GM23248 (cell line): ENCODE measurements around the gene FHOD3. TPM values are rescaled to one million over a fixed set of nuclear protein-coding genes. Genes with fewer than 3 reads are reported as not detected.

Experiments used
- DNase-seq: peaks from one replicate; pipeline ENCODE4 v3.0.0-alpha.2; 2015
- H2AFZ ChIP-seq: fragments of 200-600 bp; sonication (generic); 2 replicates; pipeline ENCODE4 v1.6.1; 2016; ENCODE audit warnings: antibody characterized with exemption
- H3F3A ChIP-seq: fragments of 200-600 bp; sonication (generic); 2 replicates; pipeline ENCODE4 v1.6.1; 2016; ENCODE audit warnings: mild to moderate bottlenecking, antibody characterized with exemption, mixed run types; ENCODE audit not compliant: insufficient read depth
- H3K27ac ChIP-seq: fragments of 200-600 bp; sonication (generic); 2 replicates; pipeline ENCODE4 v1.5.1; 2016; ENCODE audit warnings: mild to moderate bottlenecking
- H3K27me3 ChIP-seq: fragments of 200-600 bp; sonication (generic); replicated peaks from 2 replicates; pipeline ENCODE4 v1.6.1; 2016; ENCODE audit warnings: mild to moderate bottlenecking; ENCODE audit not compliant: insufficient read depth
- H3K36me3 ChIP-seq: fragments of 200-600 bp; sonication (generic); 2 replicates; pipeline ENCODE4 v1.6.1; 2016; ENCODE audit warnings: low read depth, mild to moderate bottlenecking
- H3K4me1 ChIP-seq: fragments of 200-600 bp; sonication (generic); 2 replicates; pipeline ENCODE4 v1.6.1; 2016; ENCODE audit warnings: mild to moderate bottlenecking; ENCODE audit not compliant: insufficient read depth
- H3K4me2 ChIP-seq: fragments of 200-600 bp; sonication (generic); one replicate; pipeline ENCODE4 v1.6.1; 2016; ENCODE audit warnings: mild to moderate bottlenecking; ENCODE audit not compliant: unreplicated experiment
- H3K4me3 ChIP-seq: fragments of 200-600 bp; sonication (generic); 2 replicates; pipeline ENCODE4 v1.5.1; 2016; ENCODE audit warnings: mild to moderate bottlenecking
- H3K79me2 ChIP-seq: fragments of 200-600 bp; sonication (generic); 2 replicates; pipeline ENCODE4 v1.6.1; 2016; ENCODE audit warnings: mild to moderate bottlenecking; ENCODE audit not compliant: insufficient read depth
- H3K9ac ChIP-seq: fragments of 200-600 bp; sonication (generic); 2 replicates; pipeline ENCODE4 v1.6.1; 2016; ENCODE audit warnings: mild to moderate bottlenecking
- H3K9me2 ChIP-seq: fragments of 200-600 bp; sonication (generic); 2 replicates; pipeline ENCODE4 v1.6.1; 2016; ENCODE audit warnings: mixed run types, mild to moderate bottlenecking, moderate library complexity; ENCODE audit not compliant: insufficient read depth
- H3K9me3 ChIP-seq: fragments of 200-600 bp; sonication (generic); one replicate; pipeline ENCODE4 v1.6.1; 2017; ENCODE audit warnings: low read depth
- H4K20me1 ChIP-seq: fragments of 200-600 bp; sonication (generic); 2 replicates; pipeline ENCODE4 v1.6.0; 2016; ENCODE audit not compliant: insufficient read depth
- EZH2 ChIP-seq: fragments of 200-600 bp; sonication (generic); IDR thresholded peaks from 2 replicates; pipeline ENCODE4 v1.6.1; 2018; ENCODE audit warnings: antibody characterized with exemption, mild to moderate bottlenecking; ENCODE audit not compliant: insufficient read depth, poor library complexity, severe bottlenecking
- EZH2phosphoT487 ChIP-seq: fragments of 200-600 bp; sonication (generic); IDR thresholded peaks from 2 replicates; pipeline ENCODE4 v1.6.1; 2018; ENCODE audit warnings: antibody characterized with exemption, moderate library complexity, mild to moderate bottlenecking, low read depth; ENCODE audit not compliant: insufficient read depth
- WGBS, 2 experiments: methylation state at CpG; one replicate each; pipeline ENCODE4 v1.1.6; 2015 to 2017; ENCODE audit warnings: low lambda C conversion rate in 2 of 2, low coverage in 1 of 2; ENCODE audit errors: missing lambda C conversion rate in 2 of 2; 5-methylcytosine and 5-hydroxymethylcytosine counted together
- in situ Hi-C: fragments of 300-500 bp; cut with MboI; formaldehyde crosslinking; loops from 2 replicates; pipeline ENCODE4 v1.15.0; 2020
- polyA plus RNA-seq: library from polyadenylated mRNA; unstranded; fragments of >200 nt; fragmentation: Nextera tagmentation; extraction: Ambion mirVana; gene quantifications from 2 replicates; pipeline ENCODE4 v1.2.1, GENCODE V29; 2016
- total RNA-seq: library from RNA; depleted of rRNA; stranded (reverse); fragments of >200 nt; shearing (Covaris generic); gene quantifications from 2 replicates; pipeline ENCODE4 v1.2.3, GENCODE V29; 2014

The FHOD3 gene
- total and polyA plus RNA-seq, 2 experiments from 2014 or later, result 1.6 to 10.1 TPM

DNA sequence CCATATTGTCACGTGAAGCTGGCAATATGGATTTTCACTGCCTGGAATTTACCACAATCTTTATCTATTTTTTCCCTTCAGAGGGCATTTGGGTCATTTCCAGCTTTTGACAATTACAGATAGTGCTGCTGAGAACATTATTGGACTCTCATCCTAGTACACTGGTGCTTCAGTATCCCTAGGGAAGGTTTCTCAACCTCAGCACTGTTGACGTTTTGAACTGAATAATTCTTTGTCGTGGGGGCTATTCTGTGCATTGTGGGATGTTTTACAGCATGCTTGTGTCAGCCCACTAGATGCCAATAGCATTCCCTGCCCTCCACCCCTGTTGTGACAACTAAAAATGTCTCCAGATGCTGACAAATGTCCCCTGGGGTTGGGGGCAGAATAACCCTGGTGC, 345.5 kb downstream of the FHOD3 start:
- TF ChIP-seq EZH2 (no peak), EZH2phosphoT487 (no peak)
- no peaks in the 10 kb centered on the region for H3K36me3 ChIP-seq
- H3K4me1 ChIP-seq, result peaks cover 4% of the 10 kb centered on the region
- no peak overlapping the region for H3K27ac ChIP-seq
- no peak overlapping the region for H3K4me3 ChIP-seq
- no peaks in the 10 kb centered on the region for H3K9me3 ChIP-seq
- no peak overlapping the region for H3K4me2 ChIP-seq
- H3F3A ChIP-seq, result peaks cover 6% of the 10 kb centered on the region; the same call in 1 of the 2 replicates
- no peaks in the 10 kb centered on the region for H4K20me1 ChIP-seq
- H3K79me2 ChIP-seq, result no peaks in the 10 kb centered on the region
- no peak overlapping the region for H3K9ac ChIP-seq
- in situ Hi-C loops, result no loop called here
- no peak for DNase-seq
- no peaks in the 10 kb centered on the region for H3K9me2 ChIP-seq
- WGBS, 2 experiments, result 77 to 83% methylated on average over 3 of the region's 3 CpGs
- H2AFZ ChIP-seq, result no peak overlapping the region
- no peaks in the 10 kb centered on the region for H3K27me3 ChIP-seq

DNA sequence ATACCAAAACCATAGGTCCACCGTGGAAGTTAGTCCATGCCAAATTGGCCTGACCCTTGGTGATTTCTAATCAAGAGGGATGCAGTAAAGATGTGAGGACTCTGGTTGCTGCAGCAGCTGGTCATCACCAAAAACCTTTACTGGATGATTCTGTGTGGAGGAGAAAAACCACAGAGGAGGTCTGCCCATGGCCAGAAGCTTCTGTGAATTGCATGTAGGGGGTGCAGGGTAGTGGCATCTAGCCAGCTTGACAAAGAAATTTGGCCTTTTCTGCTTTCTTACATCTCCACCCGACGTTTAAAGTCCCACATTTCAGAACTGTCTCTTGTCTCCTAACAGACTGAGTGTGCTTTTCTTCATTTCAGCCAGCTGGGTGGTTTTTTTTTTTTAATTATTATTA, 351.3 kb downstream of the FHOD3 start:
- Histone ChIP-seq H3K27ac (no peak overlapping the region), H3K27me3 (no peaks in the 10 kb centered on the region), H3K79me2 (no peaks in the 10 kb centered on the region), H4K20me1 (no peaks in the 10 kb centered on the region), H3K9me2 (no peaks in the 10 kb centered on the region), H3K36me3 (no peaks in the 10 kb centered on the region), H3F3A (no peaks in the 10 kb centered on the region), H3K4me2 (no peak overlapping the region), H2AFZ (no peak overlapping the region), H3K4me1 (no peaks in the 10 kb centered on the region), H3K9me3 (no peaks in the 10 kb centered on the region), H3K4me3 (no peak overlapping the region), H3K9ac (no peak overlapping the region)
- in situ Hi-C loops, result no loop called here
- no peak for TF ChIP-seq EZH2phosphoT487
- TF ChIP-seq EZH2, result no peak
- no peak for DNase-seq
- 58 to 65% methylated on average over 3 of the region's 3 CpGs for WGBS, 2 experiments

DNA sequence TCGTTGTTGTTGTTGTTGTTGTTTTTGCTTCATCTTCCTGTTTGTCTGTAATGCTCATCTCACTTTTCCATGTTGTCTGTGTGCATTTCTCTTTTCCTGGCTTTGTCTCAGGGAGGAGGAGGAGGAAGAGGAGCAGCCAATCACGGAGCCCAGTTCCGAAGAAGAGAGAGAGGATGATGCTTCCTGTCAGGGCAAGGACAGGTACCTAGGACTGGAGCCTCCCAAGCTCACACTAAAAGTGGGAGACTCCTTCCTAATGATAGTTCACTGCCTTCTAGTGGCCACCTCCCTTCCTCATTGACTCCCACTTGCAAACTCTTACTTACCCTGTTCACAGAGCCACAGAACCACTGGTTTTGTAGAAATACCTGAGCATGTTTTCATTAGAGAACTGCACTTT, 351.7 kb downstream of the FHOD3 start:
- TF ChIP-seq EZH2phosphoT487, result no peak
- no peak for TF ChIP-seq EZH2
- Histone ChIP-seq H3K27ac (no peak overlapping the region), H3K9ac (no peak overlapping the region), H3K4me1 (no peaks in the 10 kb centered on the region), H3K4me2 (no peak overlapping the region), H2AFZ (no peak overlapping the region), H4K20me1 (no peaks in the 10 kb centered on the region), H3K27me3 (no peaks in the 10 kb centered on the region), H3K4me3 (no peak overlapping the region), H3F3A (no peaks in the 10 kb centered on the region), H3K9me2 (no peaks in the 10 kb centered on the region), H3K79me2 (no peaks in the 10 kb centered on the region), H3K36me3 (no peaks in the 10 kb centered on the region), H3K9me3 (no peaks in the 10 kb centered on the region)
- 95 to 96% methylated on average over 3 of the region's 3 CpGs for WGBS, 2 experiments
- DNase-seq, result no peak
- in situ Hi-C loops, result no loop called here

DNA sequence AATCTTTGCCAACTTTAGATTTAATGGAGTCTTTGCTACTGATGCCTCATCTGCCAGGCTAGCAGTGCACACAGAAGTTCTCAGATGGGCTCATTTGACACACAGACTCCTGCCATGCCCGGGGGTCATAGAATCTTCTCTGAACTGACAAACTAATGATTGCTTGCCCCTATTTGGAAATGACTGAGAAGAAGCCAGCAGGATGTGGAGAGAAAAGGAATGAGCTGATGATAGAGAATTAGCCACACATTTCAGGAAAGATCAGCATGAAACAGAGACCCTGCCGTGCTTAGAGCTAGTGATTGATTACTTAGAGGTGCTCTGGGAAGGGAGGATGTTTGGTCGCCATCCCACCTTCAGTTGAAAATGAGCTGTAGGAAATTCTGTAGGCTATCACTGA, 352.8 kb downstream of the FHOD3 start:
- H3K9me2 ChIP-seq, result no peaks in the 10 kb centered on the region
- 78 to 88% methylated on average over 3 of the region's 3 CpGs for WGBS, 2 experiments
- in situ Hi-C loops, result no loop called here
- no peak overlapping the region for H3K4me2 ChIP-seq
- H3K27ac ChIP-seq, result no peak overlapping the region
- no peak for TF ChIP-seq EZH2
- TF ChIP-seq EZH2phosphoT487, result no peak
- H3K27me3 ChIP-seq, result no peaks in the 10 kb centered on the region
- H3K36me3 ChIP-seq, result no peaks in the 10 kb centered on the region
- no peak overlapping the region for H3K9ac ChIP-seq
- DNase-seq, result no peak
- no peaks in the 10 kb centered on the region for H4K20me1 ChIP-seq
- H3F3A ChIP-seq, result no peaks in the 10 kb centered on the region
- no peaks in the 10 kb centered on the region for H3K79me2 ChIP-seq
- no peak overlapping the region for H2AFZ ChIP-seq
- no peaks in the 10 kb centered on the region for H3K4me1 ChIP-seq
- H3K4me3 ChIP-seq, result no peak overlapping the region
- H3K9me3 ChIP-seq, result no peaks in the 10 kb centered on the region

DNA sequence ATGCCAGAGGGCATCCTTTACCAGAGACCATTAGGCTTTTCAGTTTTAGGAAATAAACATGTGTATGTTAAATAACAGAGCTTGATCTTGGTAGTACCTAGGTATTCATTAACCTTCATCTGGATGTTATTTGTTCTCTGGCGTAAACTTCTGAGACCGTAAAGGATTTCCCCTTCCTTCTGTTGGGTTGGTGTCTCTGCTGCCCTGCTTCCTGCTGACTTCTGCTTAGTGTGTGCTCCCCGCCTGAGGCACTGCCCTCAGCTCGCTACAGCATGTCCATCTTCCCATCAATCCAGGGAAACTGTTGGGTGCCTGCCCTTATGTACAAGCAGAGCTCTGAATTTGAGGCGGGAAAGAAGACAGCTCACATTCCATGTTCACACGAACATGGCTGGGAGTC, 353.4 kb downstream of the FHOD3 start:
- H3F3A ChIP-seq, result no peaks in the 10 kb centered on the region
- H3K4me2 ChIP-seq, result no peak overlapping the region
- H3K9ac ChIP-seq, result no peak overlapping the region
- H3K79me2 ChIP-seq, result no peaks in the 10 kb centered on the region
- no peak overlapping the region for H3K4me3 ChIP-seq
- no peak overlapping the region for H2AFZ ChIP-seq
- no peaks in the 10 kb centered on the region for H3K9me3 ChIP-seq
- 96 to 100% methylated on average over 6 of the region's 6 CpGs for WGBS, 2 experiments
- H4K20me1 ChIP-seq, result no peaks in the 10 kb centered on the region
- H3K4me1 ChIP-seq, result no peaks in the 10 kb centered on the region
- DNase-seq, result no peak
- TF ChIP-seq EZH2 (no peak), EZH2phosphoT487 (no peak)
- H3K9me2 ChIP-seq, result no peaks in the 10 kb centered on the region
- H3K27ac ChIP-seq, result no peak overlapping the region
- no peaks in the 10 kb centered on the region for H3K27me3 ChIP-seq
- in situ Hi-C loops, result no loop called here
- H3K36me3 ChIP-seq, result no peaks in the 10 kb centered on the region
